Measurements from ENCODE around the gene PRR33.

GRCh38 chr11:1847926-1848639, 43.6 kb downstream of the PRR33 start:
- TF ChIP-seq CTCF (IDR thresholded peaks at IDR 0.05) (no peak), POLR2A (IDR thresholded peaks at IDR 0.05) (no peak)

Measured in heart left ventricle (tissue), 13 donors.